T-cell (primary cell): ENCODE results near the gene MSANTD1. TPM values are rescaled to one million over a fixed set of nuclear protein-coding genes. Genes with fewer than 3 reads are reported as not detected.

Experiments used
- ATAC-seq, 4 experiments: fragments of 200-7000 bp in 3 of 4; fragments of 150-1000 bp in 1 of 4; cut with Tn5 transposase; replicated peaks in 1 of 4; 1 replicate in 3 of 4; 2 replicates in 1 of 4; pipeline ENCODE4 v1.10.0; 2021; ENCODE audit warnings: moderate library complexity in 3 of 4, mild to moderate bottlenecking in 2 of 4, moderate number of reproducible peaks in 1 of 4
- CTCF ChIA-PET, 2 donors: fragments of 300-600 bp; sonication (Branson Sonifier 250); formaldehyde crosslinking; loops; one replicate each; lab custom pipeline; 2022; ENCODE audit warnings: antibody characterized with exemption in 2 of 2; lab: Charles Lee
- POLR2A ChIA-PET, 2 donors: fragments of 300-600 bp; sonication (Branson Sonifier 250); formaldehyde crosslinking; loops; one replicate each; lab custom pipeline; 2022; ENCODE audit warnings: antibody characterized with exemption in 2 of 2; lab: Charles Lee
- DNase-seq, 35 experiments: peaks; one replicate each; pipeline versions ENCODE4 v3.0.0 to v3.0.0-alpha.2; 2013 to 2023
- H3K27ac ChIP-seq: one replicate; pipeline ENCODE4 v1.5.1; 2013; ENCODE audit warnings: low read length
- H3K27me3 ChIP-seq, 2 experiments: replicated peaks in 1 of 2; 1 replicate in 1 of 2; 2 replicates in 1 of 2; pipeline versions ENCODE4 v1.6.1 to v1.7.0; 2013; ENCODE audit warnings: low read length in 1 of 2, mixed read lengths in 1 of 2; ENCODE audit not compliant: control insufficient read depth in 2 of 2, insufficient read depth in 2 of 2; ENCODE audit errors: extremely low read depth in 1 of 2
- H3K36me3 ChIP-seq, 2 donors: 1 replicate in 1 of 2; 2 replicates in 1 of 2; pipeline versions ENCODE4 v1.6.1 to v1.7.0; 2013; ENCODE audit warnings: low read length in 1 of 2; ENCODE audit not compliant: control insufficient read depth in 2 of 2, insufficient read depth in 1 of 2; ENCODE audit errors: extremely low read depth in 1 of 2
- H3K4me1 ChIP-seq, 2 experiments: 1 replicate in 1 of 2; 2 replicates in 1 of 2; pipeline versions ENCODE4 v1.6.1 to v1.7.0; 2013; ENCODE audit warnings: low read length in 2 of 2, mixed read lengths in 1 of 2; ENCODE audit not compliant: insufficient read depth in 2 of 2, control insufficient read depth in 1 of 2; ENCODE audit errors: extremely low read depth in 1 of 2
- H3K4me3 ChIP-seq, 2 donors: 1 replicate in 1 of 2; 2 replicates in 1 of 2; pipeline versions ENCODE4 v1.5.1 to v1.7.0; 2013; ENCODE audit warnings: mild to moderate bottlenecking in 2 of 2, low read length in 1 of 2, moderate library complexity in 1 of 2; ENCODE audit not compliant: control insufficient read depth in 1 of 2; ENCODE audit errors: extremely low read depth in 1 of 2
- H3K9me3 ChIP-seq: 2 replicates; pipeline ENCODE4 v1.7.0; 2013
- H3K27ac Mint-ChIP-seq, 2 donors: one replicate each; pipeline ENCODE4 v1.8.0; 2020 to 2021; ENCODE audit warnings: mild to moderate bottlenecking in 2 of 2, mixed read lengths in 2 of 2
- H3K27me3 Mint-ChIP-seq, 2 donors: one replicate each; pipeline ENCODE4 v1.8.0; 2021 to 2022; ENCODE audit warnings: mixed read lengths in 2 of 2
- H3K36me3 Mint-ChIP-seq: one replicate; pipeline ENCODE4 v1.8.0; 2021; ENCODE audit warnings: mixed read lengths
- H3K4me1 Mint-ChIP-seq, 3 donors: one replicate each; pipeline ENCODE4 v1.8.0; 2020 to 2022; ENCODE audit warnings: mixed read lengths in 3 of 3, mild to moderate bottlenecking in 1 of 3
- H3K4me3 Mint-ChIP-seq, 3 donors: one replicate each; pipeline ENCODE4 v1.8.0; 2020 to 2022; ENCODE audit warnings: mild to moderate bottlenecking in 3 of 3, mixed read lengths in 3 of 3, moderate library complexity in 3 of 3
- H3K9me3 Mint-ChIP-seq, 3 donors: one replicate each; pipeline ENCODE4 v1.8.0; 2020 to 2022; ENCODE audit warnings: mixed read lengths in 3 of 3
- WGBS: methylation state at CpG from one replicate; pipeline ENCODE4 v1.1.5; 2013; ENCODE audit warnings: missing lambda C conversion rate; ENCODE audit not compliant: insufficient coverage; 5-methylcytosine and 5-hydroxymethylcytosine counted together
- total RNA-seq, 35 experiments: library from RNA in 6 of 35; stranded (reverse) in 6 of 35; fragments of 120-200 nt in 1 of 35; gene quantifications; one replicate each; pipeline versions ENCODE4 v1.2.1 to v1.2.4 and lab custom pipeline; 2013 to 2026

The MSANTD1 gene
- total RNA-seq, 5 donors from 2014 or later (not counting 1 experiment from before 2014, with no cell fraction given), result 0.60 to 2.5 (median 1.6) TPM

DNA sequence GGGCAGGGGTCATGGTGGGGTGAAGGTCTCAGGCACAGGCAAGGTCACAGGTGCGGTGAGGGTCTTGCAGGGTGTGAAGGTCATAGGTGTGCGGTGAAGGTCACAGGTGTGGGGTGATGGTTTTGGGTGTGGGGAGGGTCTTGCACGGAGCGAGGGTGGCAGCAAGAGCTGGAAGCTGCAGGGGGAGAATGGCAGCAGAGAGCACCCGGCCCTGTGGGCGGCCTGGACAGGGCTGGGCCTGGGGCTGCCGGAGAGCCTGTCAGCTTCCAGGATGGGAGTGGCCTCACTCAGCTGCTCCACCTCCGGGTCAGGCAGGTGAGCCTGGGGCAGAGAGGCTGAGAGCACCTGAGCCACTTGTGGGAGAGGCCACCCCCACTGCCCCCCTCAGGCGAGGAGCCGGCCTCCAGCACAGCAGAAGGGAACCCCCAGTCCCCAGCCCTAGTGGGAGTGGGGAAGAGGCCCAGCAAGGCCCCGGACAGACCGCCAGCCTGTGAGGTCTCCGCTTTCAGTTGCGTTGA lies 1.5 kb downstream of the MSANTD1 start:
- H3K36me3 Mint-ChIP-seq, result no peaks in the 10 kb centered on the region
- WGBS, result 88% methylated on average over 10 of the region's 14 CpGs
- no peak overlapping the region for H3K4me3 ChIP-seq
- H3K4me1 ChIP-seq, result peaks cover 0 to 4% of the 10 kb centered on the region in 2 experiments
- ATAC-seq, result no peak
- DNase-seq, result no peak
- no peaks in the 10 kb centered on the region for H3K4me1 Mint-ChIP-seq
- ChIA-PET POLR2A (no interaction called here), CTCF (no interaction called here)
- H3K4me3 Mint-ChIP-seq, result no peak overlapping the region
- H3K36me3 ChIP-seq, result no peaks in the 10 kb centered on the region
- no peaks in the 10 kb centered on the region for H3K27me3 ChIP-seq
- H3K27ac ChIP-seq, result no peak overlapping the region
- no peaks in the 10 kb centered on the region for H3K27me3 Mint-ChIP-seq
- H3K9me3 Mint-ChIP-seq, result no peaks in the 10 kb centered on the region
- no peak overlapping the region for H3K27ac Mint-ChIP-seq
- no peaks in the 10 kb centered on the region for H3K9me3 ChIP-seq

DNA sequence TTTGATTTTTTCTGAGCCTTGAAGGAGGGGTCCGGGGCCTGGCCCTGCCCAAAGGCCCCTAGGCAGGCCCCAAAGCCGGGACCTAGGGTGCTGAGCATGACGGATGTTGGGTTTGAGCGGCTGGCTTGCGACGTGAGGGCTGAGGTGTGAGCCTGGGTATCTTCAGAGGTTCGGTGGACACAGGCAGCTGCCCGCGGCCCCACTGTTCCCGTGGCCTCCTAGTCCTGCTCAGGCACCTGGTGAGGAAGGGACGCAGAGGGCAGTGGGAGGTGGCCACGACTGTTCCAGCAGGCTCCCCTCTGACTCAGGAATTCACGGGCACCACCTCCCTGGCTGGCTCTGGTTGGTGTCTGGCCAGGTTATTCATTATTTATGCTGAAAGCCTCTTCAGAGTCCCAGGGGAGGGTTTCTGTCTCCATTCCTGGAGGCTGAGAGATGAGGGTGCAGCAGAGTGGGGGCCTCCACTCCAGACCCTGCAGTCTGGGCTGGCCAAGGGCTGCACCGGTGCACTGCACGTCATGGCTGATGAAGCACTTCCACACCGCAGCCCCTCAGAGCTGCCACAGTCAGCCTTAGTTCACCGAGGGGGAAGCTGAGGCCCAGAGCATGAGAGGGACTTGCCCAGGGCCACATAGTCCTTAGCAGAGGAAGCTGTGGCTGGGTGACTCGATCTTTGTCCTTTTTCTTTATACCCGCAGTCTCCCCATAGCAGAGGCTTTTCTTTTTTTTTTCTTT lies 2.2 kb downstream of the MSANTD1 start:
- Mint-ChIP-seq H3K27ac (no peak overlapping the region), H3K27me3 (no peaks in the 10 kb centered on the region), H3K4me3 (no peak overlapping the region), H3K9me3 (no peaks in the 10 kb centered on the region), H3K4me1 (no peaks in the 10 kb centered on the region), H3K36me3 (peaks cover 1% of the 10 kb centered on the region)
- H3K27ac ChIP-seq, result no peak overlapping the region
- DNase-seq, result no peak
- no peak overlapping the region for H3K4me3 ChIP-seq
- ChIA-PET CTCF (no interaction called here), POLR2A (no interaction called here)
- H3K36me3 ChIP-seq, result no peaks in the 10 kb centered on the region
- no peak for ATAC-seq
- H3K4me1 ChIP-seq, result peaks cover 0 to 4% of the 10 kb centered on the region in 2 experiments
- 93% methylated on average over 14 of the region's 19 CpGs for WGBS
- H3K9me3 ChIP-seq, result no peaks in the 10 kb centered on the region
- no peaks in the 10 kb centered on the region for H3K27me3 ChIP-seq

DNA sequence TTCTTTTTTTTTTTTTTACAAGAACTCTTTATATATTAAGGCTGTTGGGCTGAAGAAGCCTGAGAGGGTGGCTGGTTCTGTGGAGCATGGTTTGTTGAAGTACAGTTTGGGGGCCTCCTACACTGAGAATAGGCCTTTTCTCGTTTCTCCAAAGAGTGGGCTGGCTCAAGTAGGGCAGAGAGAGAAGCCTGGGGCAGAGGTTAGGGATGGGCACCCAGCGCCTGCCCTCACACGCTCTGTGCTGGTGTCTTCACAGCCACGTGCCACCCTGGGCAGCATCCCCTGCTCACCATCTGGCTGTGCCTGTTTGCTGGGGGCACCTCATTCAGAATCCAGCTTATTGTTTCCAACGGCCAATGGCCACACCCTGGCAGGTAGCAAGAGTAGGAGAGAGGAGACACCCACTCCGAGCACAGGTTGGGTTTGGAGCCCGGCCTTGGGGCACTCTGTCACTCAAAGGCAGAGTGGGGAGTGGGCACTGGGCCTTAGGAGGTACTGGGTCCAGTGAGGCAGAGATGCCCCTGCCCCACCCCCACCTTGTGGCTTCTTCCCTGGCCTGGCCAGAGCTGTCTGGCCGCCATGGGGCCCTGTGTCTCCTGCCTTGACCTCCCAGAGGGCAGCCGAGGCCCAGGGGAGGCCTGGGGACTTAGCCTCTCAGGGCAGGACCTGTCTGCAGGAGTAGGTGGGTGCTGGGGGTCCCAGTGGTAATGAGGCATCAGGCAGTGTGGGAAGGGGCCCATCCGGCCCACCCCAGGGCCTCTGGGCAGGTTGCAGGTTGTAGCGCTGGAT lies 2.9 kb downstream of the MSANTD1 start:
- H3K36me3 Mint-ChIP-seq, result peaks cover 7% of the 10 kb centered on the region
- H3K4me3 Mint-ChIP-seq, result no peak overlapping the region
- Histone ChIP-seq H3K27me3 (no peaks in the 10 kb centered on the region), H3K27ac (no peak overlapping the region), H3K4me3 (no peak overlapping the region), H3K36me3 (no peaks in the 10 kb centered on the region), H3K9me3 (no peaks in the 10 kb centered on the region), H3K4me1 (no peaks in the 10 kb centered on the region)
- H3K27me3 Mint-ChIP-seq, result no peaks in the 10 kb centered on the region
- POLR2A ChIA-PET, result no interaction called here
- H3K9me3 Mint-ChIP-seq, result no peaks in the 10 kb centered on the region
- no peak overlapping the region for H3K27ac Mint-ChIP-seq
- 84% methylated on average over 9 of the region's 11 CpGs for WGBS
- DNase-seq, result no peak
- no peak for ATAC-seq
- no peaks in the 10 kb centered on the region for H3K4me1 Mint-ChIP-seq
- CTCF ChIA-PET, result no interaction called here

DNA sequence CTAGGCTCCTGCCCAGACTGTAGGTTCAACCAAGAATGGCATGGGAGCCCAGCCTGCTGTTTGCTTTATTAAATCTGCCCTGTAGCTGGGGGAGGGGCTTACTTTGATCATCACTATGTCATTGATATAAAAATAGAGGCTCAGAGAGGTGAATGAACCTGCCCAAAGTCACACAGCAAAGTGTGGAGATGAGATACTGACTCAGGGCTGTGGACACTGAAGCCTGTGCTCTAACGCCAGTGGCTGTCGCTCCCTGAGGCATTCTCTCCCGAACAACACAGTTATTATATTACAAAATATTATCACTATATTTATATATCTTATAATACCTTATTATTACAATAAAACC lies 3.5 kb downstream of the MSANTD1 start:
- CTCF ChIA-PET, result no interaction called here
- H3K9me3 Mint-ChIP-seq, result no peaks in the 10 kb centered on the region
- WGBS, result no CpG with 5 or more reads among the region's 3 CpGs
- H3K27ac Mint-ChIP-seq, result no peak overlapping the region
- H3K4me1 ChIP-seq, result no peaks in the 10 kb centered on the region
- DNase-seq, result no peak
- H3K4me3 ChIP-seq, result no peak overlapping the region
- POLR2A ChIA-PET, result no interaction called here
- H3K27me3 Mint-ChIP-seq, result no peaks in the 10 kb centered on the region
- H3K36me3 ChIP-seq, result no peaks in the 10 kb centered on the region
- H3K27ac ChIP-seq, result no peak overlapping the region
- H3K4me3 Mint-ChIP-seq, result no peak overlapping the region
- peaks cover 7% of the 10 kb centered on the region for H3K36me3 Mint-ChIP-seq
- no peak for ATAC-seq
- H3K9me3 ChIP-seq, result no peaks in the 10 kb centered on the region
- H3K27me3 ChIP-seq, result no peaks in the 10 kb centered on the region
- H3K4me1 Mint-ChIP-seq, result no peaks in the 10 kb centered on the region

DNA sequence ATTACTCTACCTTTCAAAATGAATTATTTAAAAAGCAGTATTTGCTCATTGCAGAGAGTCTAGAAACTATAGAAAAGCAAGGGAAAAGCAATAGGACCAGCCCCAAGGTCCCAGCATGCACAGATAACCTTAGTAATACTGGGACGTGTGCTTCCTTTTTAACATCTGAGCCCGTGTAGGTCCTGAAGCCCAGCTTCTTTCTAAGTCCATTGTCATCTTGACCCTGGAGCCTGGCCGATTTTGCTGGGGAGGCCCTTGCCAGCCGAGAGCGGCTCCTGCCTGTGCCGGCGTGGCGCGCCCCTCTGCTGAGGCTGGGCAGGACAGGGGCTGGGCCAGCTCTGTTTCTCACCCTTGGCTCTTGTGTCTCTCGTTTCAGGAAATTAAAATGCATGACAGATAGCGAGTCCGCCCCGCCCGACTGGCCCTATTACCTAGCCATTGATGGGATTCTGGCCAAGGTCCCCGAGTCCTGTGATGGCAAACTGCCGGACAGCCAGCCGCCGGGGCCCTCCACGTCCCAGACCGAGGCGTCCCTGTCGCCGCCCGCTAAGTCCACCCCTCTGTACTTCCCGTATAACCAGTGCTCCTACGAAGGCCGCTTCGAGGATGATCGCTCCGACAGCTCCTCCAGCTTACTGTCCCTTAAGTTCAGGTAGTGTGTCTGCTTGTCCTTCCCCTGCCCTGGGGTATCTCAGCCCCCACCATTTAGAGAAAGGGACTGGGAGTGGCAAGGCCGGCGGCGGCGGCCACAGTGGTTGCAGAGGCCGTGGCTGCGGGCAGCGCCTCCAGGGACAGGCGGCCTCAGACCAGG lies 4.1 kb downstream of the MSANTD1 start:
- Mint-ChIP-seq H3K27ac (no peak overlapping the region), H3K4me1 (no peaks in the 10 kb centered on the region), H3K4me3 (no peak overlapping the region), H3K9me3 (no peaks in the 10 kb centered on the region), H3K36me3 (peaks cover 7% of the 10 kb centered on the region), H3K27me3 (no peaks in the 10 kb centered on the region)
- ATAC-seq (no peak), DNase-seq (peak in 1 of 35 experiments; percentile 1)
- Histone ChIP-seq H3K4me3 (no peak overlapping the region), H3K27ac (no peak overlapping the region), H3K36me3 (no peaks in the 10 kb centered on the region), H3K27me3 (no peaks in the 10 kb centered on the region), H3K4me1 (no peaks in the 10 kb centered on the region), H3K9me3 (no peaks in the 10 kb centered on the region)
- ChIA-PET CTCF (no interaction called here), POLR2A (no interaction called here)
- 92% methylated on average over 37 of the region's 38 CpGs for WGBS

DNA sequence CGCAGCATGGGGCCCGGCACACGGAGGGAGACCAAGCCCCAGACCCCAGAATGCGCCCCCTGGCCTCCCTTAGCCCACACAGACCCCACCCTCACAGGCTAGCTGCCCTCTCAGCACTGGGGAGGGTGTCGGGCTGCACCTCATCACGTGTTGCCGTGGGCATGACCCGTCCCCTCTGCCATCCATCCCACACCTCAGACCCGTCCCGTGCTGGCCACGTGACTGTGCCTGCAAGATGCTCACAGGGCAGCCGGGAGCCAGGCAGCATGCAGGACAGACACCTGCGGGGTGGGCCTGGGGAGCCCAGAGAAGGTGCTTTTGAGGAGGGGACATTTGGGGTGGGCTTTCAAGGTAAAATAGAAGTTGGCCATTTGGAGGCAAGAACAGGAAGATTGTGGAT lies 4.8 kb downstream of the MSANTD1 start:
- Mint-ChIP-seq H3K27ac (no peak overlapping the region), H3K4me3 (no peak overlapping the region), H3K36me3 (peaks cover 7% of the 10 kb centered on the region), H3K9me3 (no peaks in the 10 kb centered on the region), H3K4me1 (no peaks in the 10 kb centered on the region), H3K27me3 (no peaks in the 10 kb centered on the region)
- 85% methylated on average over 6 of the region's 13 CpGs for WGBS
- no peaks in the 10 kb centered on the region for H3K27me3 ChIP-seq
- H3K27ac ChIP-seq, result no peak overlapping the region
- H3K36me3 ChIP-seq, result no peaks in the 10 kb centered on the region
- H3K4me3 ChIP-seq, result no peak overlapping the region
- H3K4me1 ChIP-seq, result no peaks in the 10 kb centered on the region
- H3K9me3 ChIP-seq, result no peaks in the 10 kb centered on the region
- ATAC-seq, result no peak
- DNase-seq, result peak in 1 of 35 experiments; percentile 2
- CTCF ChIA-PET, result no interaction called here
- POLR2A ChIA-PET, result no interaction called here
